Tibial nerve (tissue), 4 donors: ENCODE data around the gene JAK1. TPM values are rescaled to one million over a fixed set of nuclear protein-coding genes. Genes with fewer than 3 reads are reported as not detected.

Experiments
- DNase-seq, 2 donors: peaks; one replicate each; pipeline ENCODE4 v3.0.0-alpha.2; 2019; ENCODE audit warnings: low spot score in 2 of 2
- H3K27ac ChIP-seq, 4 donors: fragments of 200-600 bp; sonication (generic) in 3 of 4; one replicate each; pipeline ENCODE4 v1.5.1; 2017 to 2019; ENCODE audit warnings: mild to moderate bottlenecking in 1 of 4
- H3K27me3 ChIP-seq, 2 donors: fragments of 200-600 bp; sonication (generic) in 1 of 2; one replicate each; pipeline versions ENCODE4 v1.5.1 to v1.6.0; 2017 to 2019
- H3K36me3 ChIP-seq, 3 donors: fragments of 200-600 bp; sonication (generic); one replicate each; pipeline ENCODE4 v1.5.1; 2018 to 2019
- H3K4me1 ChIP-seq, 4 donors: fragments of 200-600 bp; sonication (generic) in 3 of 4; one replicate each; pipeline ENCODE4 v1.5.1; 2017 to 2019
- H3K4me3 ChIP-seq, 4 donors: fragments of 200-600 bp; sonication (generic) in 3 of 4; one replicate each; pipeline ENCODE4 v1.5.1; 2017 to 2019; ENCODE audit warnings: mild to moderate bottlenecking in 1 of 4, moderate library complexity in 1 of 4
- H3K9me3 ChIP-seq, 4 donors: fragments of 200-600 bp; sonication (generic) in 3 of 4; one replicate each; pipeline ENCODE4 v1.5.1; 2017 to 2019
- CTCF ChIP-seq, 5 experiments: fragments of 200-600 bp in 3 of 5; fragments of 450-650 bp in 2 of 5; sonication (generic) in 3 of 5; IDR thresholded peaks; one replicate each; pipeline ENCODE4 v1.5.1; 2016 to 2019; ENCODE audit warnings: antibody characterized with exemption in 5 of 5, mild to moderate bottlenecking in 3 of 5, moderate library complexity in 2 of 5
- EP300 ChIP-seq, 2 donors: sonication (generic); formaldehyde crosslinking; IDR thresholded peaks; one replicate each; pipeline ENCODE4 v1.6.1; 2017; ENCODE audit warnings: antibody characterized with exemption in 2 of 2, mild to moderate bottlenecking in 1 of 2
- POLR2A ChIP-seq, 2 donors: fragments of 450-650 bp; IDR thresholded peaks; one replicate each; pipeline ENCODE4 v1.6.1; 2017; ENCODE audit warnings: antibody characterized with exemption in 2 of 2, mild to moderate bottlenecking in 2 of 2, moderate library complexity in 2 of 2
- WGBS, 2 donors: methylation state at CpG; one replicate each; pipeline ENCODE4 v1.1.5; 2018; 5-methylcytosine and 5-hydroxymethylcytosine counted together
- total RNA-seq, 4 donors: library from RNA; depleted of rRNA; stranded (reverse); fragments of >200 nt; gene quantifications; one replicate each; pipeline ENCODE4 v1.1.0, GENCODE V29; 2016

JAK1 gene
- total RNA-seq, 4 donors from 2014 or later = 114 to 222 (median 138) TPM

GRCh38 chr1:64875606-64876005 lies 90.7 kb downstream of the JAK1 start:
- no peak overlapping the region for H3K4me3 ChIP-seq
- H3K27ac ChIP-seq = no peak overlapping the region
- DNase-seq = no peak
- peaks cover 2 to 85% (median 4%) of the 10 kb centered on the region in 3 donors for H3K36me3 ChIP-seq
- no peaks in the 10 kb centered on the region for H3K27me3 ChIP-seq
- no peaks in the 10 kb centered on the region for H3K9me3 ChIP-seq
- H3K4me1 ChIP-seq = no peaks in the 10 kb centered on the region
- WGBS, 2 donors = 86 to 91% methylated on average over 6 of the region's 6 CpGs
- TF ChIP-seq CTCF (IDR thresholded peaks at IDR 0.05) (no peak), EP300 (IDR thresholded peaks at IDR 0.05) (no peak), POLR2A (IDR thresholded peaks at IDR 0.05) (no peak)

GRCh38 chr1:64875101-64875500 lies 91.2 kb downstream of the JAK1 start:
- Histone ChIP-seq H3K36me3 (peaks cover 2 to 88% (median 4%) of the 10 kb centered on the region in 3 donors), H3K27me3 (no peaks in the 10 kb centered on the region), H3K27ac (no peak overlapping the region), H3K4me3 (no peak overlapping the region), H3K9me3 (no peaks in the 10 kb centered on the region), H3K4me1 (no peaks in the 10 kb centered on the region)
- TF ChIP-seq CTCF (IDR thresholded peaks at IDR 0.05) (no peak), POLR2A (IDR thresholded peaks at IDR 0.05) (no peak), EP300 (IDR thresholded peaks at IDR 0.05) (no peak)
- no peak for DNase-seq
- WGBS, 2 donors = 89 to 94% methylated on average over 10 of the region's 10 CpGs

GRCh38 chr1:64874666-64875065 lies 91.7 kb downstream of the JAK1 start:
- Histone ChIP-seq H3K27me3 (no peaks in the 10 kb centered on the region), H3K4me1 (no peaks in the 10 kb centered on the region), H3K36me3 (peaks cover 2 to 90% (median 4%) of the 10 kb centered on the region in 3 donors), H3K27ac (no peak overlapping the region), H3K9me3 (no peaks in the 10 kb centered on the region), H3K4me3 (no peak overlapping the region)
- no peak for DNase-seq
- TF ChIP-seq POLR2A (IDR thresholded peaks at IDR 0.05) = no peak
- TF ChIP-seq EP300 (IDR thresholded peaks at IDR 0.05) = no peak
- TF ChIP-seq CTCF (IDR thresholded peaks at IDR 0.05) = no peak
- WGBS, 2 donors = 76 to 90% methylated on average over 3 of the region's 3 CpGs

- TF ChIP-seq CTCF (IDR thresholded peaks at IDR 0.05) (no peak), EP300 (IDR thresholded peaks at IDR 0.05) (no peak), POLR2A (IDR thresholded peaks at IDR 0.05) (no peak)
- H3K27me3 ChIP-seq = no peaks in the 10 kb centered on the region
- H3K4me1 ChIP-seq = no peaks in the 10 kb centered on the region
- no peak for DNase-seq
- no peak overlapping the region for H3K27ac ChIP-seq
- 92 to 95% methylated on average over 9 of the region's 9 CpGs for WGBS, 2 donors
- no peaks in the 10 kb centered on the region for H3K9me3 ChIP-seq
- H3K4me3 ChIP-seq = no peak overlapping the region
- peaks cover 2 to 94% (median 4%) of the 10 kb centered on the region in 3 donors for H3K36me3 ChIP-seq
Observed at GRCh38 chr1:64873576-64873975, 92.8 kb downstream of the JAK1 start.

GRCh38 chr1:64872067-64872466 lies 94.3 kb downstream of the JAK1 start:
- 93 to 100% methylated on average over 1 of the region's 1 CpG for WGBS, 2 donors
- Histone ChIP-seq H3K4me1 (no peaks in the 10 kb centered on the region), H3K36me3 (peaks cover 2 to 96% (median 4%) of the 10 kb centered on the region in 3 donors), H3K27me3 (no peaks in the 10 kb centered on the region), H3K4me3 (no peak overlapping the region), H3K9me3 (no peaks in the 10 kb centered on the region), H3K27ac (no peak overlapping the region)
- DNase-seq = no peak
- TF ChIP-seq CTCF (IDR thresholded peaks at IDR 0.05) = no peak
- no peak for TF ChIP-seq POLR2A (IDR thresholded peaks at IDR 0.05)
- TF ChIP-seq EP300 (IDR thresholded peaks at IDR 0.05) = no peak
